GM12878 (cell line): ENCODE measurements around the gene SNAP29. TPM values are rescaled to one million over a fixed set of nuclear protein-coding genes. Genes with fewer than 3 reads are reported as not detected.

ENCODE experiments used
- ATAC-seq: fragments of 200-7000 bp; cut with Tn5 transposase; 3 replicates; pipeline ENCODE4 v1.9.1; 2020; ENCODE audit warnings: mild to moderate bottlenecking, moderate library complexity
- BruUV-seq: library from RNA; stranded (reverse); fragments of 400-500 nt; replicated peaks from 2 replicates; lab custom pipeline; 2021; lab: Mats Ljungman, UMichigan
- CTCF ChIA-PET: fragments of 300-600 bp; sonication (Branson Sonifier 250); formaldehyde crosslinking; extraction: SDS; loops from one replicate; lab custom pipeline; 2021; ENCODE audit warnings: inconsistent platforms; lab: Yijun Ruan, JAX
- POLR2A ChIA-PET: fragments of 350-600 bp; formaldehyde crosslinking; extraction: SDS; loops from one replicate; lab custom pipeline; 2021; ENCODE audit warnings: inconsistent platforms; lab: Charles Lee
- RAD21 ChIA-PET: fragments of 300-600 bp; sonication (Branson Sonifier 250); formaldehyde crosslinking; loops from one replicate; lab custom pipeline; 2023; ENCODE audit warnings: antibody characterized with exemption; ENCODE audit not compliant: unreplicated experiment; lab: Charles Lee
- SMC1A ChIA-PET: fragments of 300-600 bp; sonication (Branson Sonifier 250); formaldehyde crosslinking; loops from one replicate; lab custom pipeline; 2023; ENCODE audit not compliant: unreplicated experiment, uncharacterized antibody; lab: Charles Lee
- DNase-seq: peaks from one replicate; pipeline ENCODE4 v3.0.0-alpha.2; 2011; ENCODE audit warnings: low read depth, low spot score
- FAIRE-seq: peaks from 3 replicates; lab custom pipeline; 2011; peaks lifted over from hg19 to GRCh38; lab: Jason Lieb, UNC
- H2AFZ ChIP-seq: 2 replicates; pipeline ENCODE4 v1.6.0; 2011; ENCODE audit warnings: low read depth, low read length, control low read depth; ENCODE audit not compliant: control insufficient read depth
- H3K27ac ChIP-seq: 2 replicates; pipeline ENCODE4 v1.5.1; 2011; ENCODE audit warnings: control low read depth; ENCODE audit not compliant: control insufficient read depth, insufficient read depth
- H3K27me3 ChIP-seq, 2 experiments: replicated peaks in 1 of 2; 2 replicates each; pipeline versions ENCODE4 v1.6.0 to v1.6.1; 2011; ENCODE audit warnings: low read length in 1 of 2; ENCODE audit not compliant: control insufficient read depth in 2 of 2, insufficient read depth in 2 of 2
- H3K36me3 ChIP-seq, 2 experiments: 2 replicates each; pipeline ENCODE4 v1.5.1; 2011; ENCODE audit warnings: low read length in 1 of 2; ENCODE audit not compliant: control insufficient read depth in 2 of 2, insufficient read depth in 2 of 2
- H3K4me1 ChIP-seq: 2 replicates; pipeline ENCODE4 v1.6.1; 2011; ENCODE audit warnings: mild to moderate bottlenecking, low read length, moderate library complexity, mixed read lengths; ENCODE audit not compliant: control insufficient read depth, insufficient read depth
- H3K4me2 ChIP-seq: 2 replicates; pipeline ENCODE4 v1.6.0; 2011; ENCODE audit warnings: control low read depth; ENCODE audit not compliant: control insufficient read depth, insufficient read depth
- H3K4me3 ChIP-seq: fragments of 200-600 bp; sonication (generic); 2 replicates; pipeline ENCODE4 v1.5.1; 2016
- H3K79me2 ChIP-seq: 2 replicates; pipeline ENCODE4 v1.6.0; 2011; ENCODE audit warnings: low read length; ENCODE audit not compliant: control insufficient read depth, insufficient read depth
- H3K9ac ChIP-seq: 2 replicates; pipeline ENCODE4 v1.8.0; 2011; ENCODE audit warnings: low read length, control low read depth, mixed read lengths; ENCODE audit not compliant: control insufficient read depth, insufficient read depth
- H3K9me3 ChIP-seq: replicated peaks from 3 replicates; pipeline ENCODE4 v1.5.1; 2011; ENCODE audit warnings: mild to moderate bottlenecking, low read length; ENCODE audit not compliant: control insufficient read depth, insufficient read depth
- H4K20me1 ChIP-seq: 2 replicates; pipeline ENCODE4 v1.6.0; 2011; ENCODE audit not compliant: control insufficient read depth, insufficient read depth
- ATF2 ChIP-seq: IDR thresholded peaks from 2 replicates; pipeline ENCODE4 v1.6.1; 2012; ENCODE audit warnings: low read length, inconsistent platforms
- CBX5 ChIP-seq: sonication (generic); IDR thresholded peaks from 2 replicates; pipeline ENCODE4 v1.6.1; 2016; ENCODE audit warnings: low read depth, moderate library complexity, mild to moderate bottlenecking, inconsistent platforms
- CEBPB ChIP-seq, 2 experiments: fragments of 150-350 bp in 1 of 2; IDR thresholded peaks; 2 replicates each; pipeline ENCODE4 v1.6.1; 2012 to 2014; ENCODE audit warnings: low read depth in 2 of 2, low read length in 2 of 2, borderline replicate concordance in 1 of 2, inconsistent platforms in 1 of 2
- CHD1 ChIP-seq: IDR thresholded peaks from 2 replicates; pipeline ENCODE4 v1.6.1; 2012; ENCODE audit warnings: low read depth, low read length, improper control_type of control experiment
- CREM ChIP-seq: IDR thresholded peaks from 2 replicates; pipeline ENCODE4 v1.6.1; 2014; ENCODE audit warnings: antibody characterized with exemption, low read depth
- EZH2 ChIP-seq: IDR thresholded peaks from 2 replicates; pipeline ENCODE4 v1.6.1; 2012; ENCODE audit warnings: low read depth, mild to moderate bottlenecking, control low read depth, inconsistent platforms, low read length, borderline replicate concordance; ENCODE audit not compliant: control insufficient read depth
- FOS ChIP-seq: IDR thresholded peaks from 3 replicates; pipeline ENCODE4 v1.6.1; 2011; ENCODE audit warnings: borderline replicate concordance; ENCODE audit not compliant: insufficient read length; ENCODE audit errors: extremely low read depth
- HDAC6 ChIP-seq: fragments of 200-600 bp; sonication (generic); IDR thresholded peaks from one replicate; pipeline ENCODE4 v1.8.0; 2017; ENCODE audit warnings: antibody characterized with exemption; ENCODE audit not compliant: unreplicated experiment
- MEF2B ChIP-seq: fragments of 450-650 bp; IDR thresholded peaks from 2 replicates; pipeline ENCODE4 v1.6.1; 2018; ENCODE audit warnings: mild to moderate bottlenecking, moderate library complexity; ENCODE audit not compliant: partially characterized antibody, poor library complexity, severe bottlenecking
- NR2C1 ChIP-seq: fragments of 450-650 bp; IDR thresholded peaks from 2 replicates; pipeline ENCODE4 v1.6.1; 2017; ENCODE audit warnings: antibody characterized with exemption, mild to moderate bottlenecking, moderate library complexity
- SPI1 ChIP-seq: IDR thresholded peaks from 2 replicates; pipeline ENCODE4 v1.6.1; 2011; ENCODE audit warnings: low read depth, mild to moderate bottlenecking, low read length, moderate library complexity, borderline replicate concordance; ENCODE audit not compliant: insufficient read depth
- TAF1 ChIP-seq: IDR thresholded peaks from 2 replicates; pipeline ENCODE4 v1.6.1; 2011; ENCODE audit warnings: mild to moderate bottlenecking, low read depth, low read length, borderline replicate concordance
- TARDBP ChIP-seq: IDR thresholded peaks from 2 replicates; pipeline ENCODE4 v1.6.1; 2016; ENCODE audit warnings: borderline replicate concordance
- USF1 ChIP-seq: IDR thresholded peaks from 2 replicates; pipeline ENCODE4 v1.6.1; 2011; ENCODE audit warnings: borderline replicate concordance, low read depth, mild to moderate bottlenecking, moderate library complexity, mixed read lengths, low read length; ENCODE audit not compliant: insufficient read depth; ENCODE audit errors: extremely low read length
- YBX1 ChIP-seq: fragments of 450-650 bp; IDR thresholded peaks from 2 replicates; pipeline ENCODE4 v1.6.1; 2016; ENCODE audit warnings: antibody characterized with exemption
- ZBTB11 ChIP-seq: fragments of 450-650 bp; formaldehyde crosslinking; IDR thresholded peaks from 2 replicates; pipeline ENCODE4 v1.5.0; 2022; ENCODE audit warnings: mild to moderate bottlenecking, missing genetic modification characterization
- ZBTB33 ChIP-seq: fragments of 450-650 bp; IDR thresholded peaks from 2 replicates; pipeline ENCODE4 v1.6.1; 2017; ENCODE audit warnings: mild to moderate bottlenecking
- WGBS: methylation state at CpG from one replicate; pipeline ENCODE4 v1.1.6; 2016; ENCODE audit warnings: low lambda C conversion rate; ENCODE audit not compliant: insufficient replicate concordance, insufficient coverage; ENCODE audit errors: missing lambda C conversion rate; 5-methylcytosine and 5-hydroxymethylcytosine counted together
- in situ Hi-C: fragments of 300-500 bp; cut with MboI; formaldehyde crosslinking; loops from 9 replicates; pipeline ENCODE4 v1.14.3; 2018; ENCODE audit warnings: mixed read lengths
- intact Hi-C: fragments of 100-400 bp; cut with micrococcal nuclease; formaldehyde crosslinking; loops from one replicate; pipeline ENCODE4 v1.14.2; 2022; ENCODE audit not compliant: unreplicated experiment
- polyA plus RNA-seq, 11 experiments: library from polyadenylated mRNA; depleted of rRNA in 4 of 11; unstranded in 6 of 11; stranded (reverse) in 5 of 11; fragments of >200 nt; fragmentation: Nextera tagmentation in 4 of 11; fragmentation: Illumina TruSeq in 1 of 11; extraction: Ambion mirVana in 4 of 11; extraction: Trizol in 1 of 11; gene quantifications; 1 replicate in 1 of 11; 2 replicates in 10 of 11; pipeline versions ENCODE4 v1.2.1 to v1.2.3, GENCODE V29; 2011 to 2016; ENCODE audit warnings: inconsistent platforms in 2 of 11, missing spikeins in 2 of 11, low read depth in 1 of 11
- total RNA-seq, 4 experiments: library from RNA; depleted of rRNA in 3 of 4; stranded (reverse); fragments of >200 nt in 3 of 4; fragmentation: Illumina TruSeq in 1 of 4; extraction: Trizol in 1 of 4; gene quantifications; 2 replicates each; pipeline versions ENCODE4 v1.2.1 to v1.2.3, GENCODE V29; 2013 to 2021

The SNAP29 gene
- total and polyA plus RNA-seq, 10 of the 15 experiments (the other 5 are each of a cell fraction or from before 2014, with no cell fraction given): 4.7 to 45.7 (median 27.9) TPM

- TF ChIP-seq ATF2 (no peak), USF1 (no peak), CREM (no peak), SPI1 (no peak), YBX1 (no peak), TAF1 (no peak), MEF2B (no peak), NR2C1 (no peak)
These were observed 48.2 kb upstream of the SNAP29 start (continued) for GRCh38 chr22:20810645-20811044.

- Histone ChIP-seq H3K36me3 (peaks cover 0 to 2% of the 10 kb centered on the region in 2 experiments; a peak in 2 of 4 replicates), H3K79me2 (no peaks in the 10 kb centered on the region), H3K4me2 (no peak overlapping the region), H3K27ac (no peak overlapping the region), H4K20me1 (no peaks in the 10 kb centered on the region), H3K4me3 (no peak overlapping the region), H2AFZ (no peak overlapping the region), H3K27me3 (no peaks in the 10 kb centered on the region), H3K9me3 (no peaks in the 10 kb centered on the region), H3K4me1 (no peaks in the 10 kb centered on the region), H3K9ac (no peak overlapping the region)
- ChIA-PET RAD21 (no interaction called here), SMC1A (no interaction called here), CTCF (no interaction called here), POLR2A (no interaction called here)
- in situ Hi-C loops: no loop called here
- intact Hi-C loops: no loop called here
- DNase-seq (no peak), FAIRE-seq (no peak), ATAC-seq (no peak)
- BruUV-seq: no TSS peak
- WGBS: 95% methylated on average over 1 of the region's 1 CpG
- no peak for TF ChIP-seq CHD1
- TF ChIP-seq ZBTB11: no peak
- no peak for TF ChIP-seq EZH2
- TF ChIP-seq FOS: no peak
- no peak for TF ChIP-seq CEBPB (IDR thresholded peaks at IDR 0.05; ENCODE audit: borderline replicate concordance in 1 of 2, low read depth in 2 of 2, low read length in 2 of 2)
- TF ChIP-seq TARDBP: no peak
- no peak for TF ChIP-seq CBX5
- no peak for TF ChIP-seq ZBTB33
- no peak for TF ChIP-seq HDAC6
These were observed 47.6 kb upstream of the SNAP29 start for GRCh38 chr22:20811171-20811570.
